Progenitor cell of endocrine pancreas (in vitro differentiated cells): Measurements from ENCODE around the gene TMEM129. TPM values are rescaled to one million over a fixed set of nuclear protein-coding genes. Genes with fewer than 3 reads are reported as not detected.

Experiments
- DNase-seq: peaks from one replicate; pipeline ENCODE4 v3.0.0; 2021; ENCODE audit warnings: low spot score; ENCODE audit not compliant: unreplicated experiment
- H3K27ac Mint-ChIP-seq: 2 replicates; pipeline ENCODE4 v1.8.0; 2021; ENCODE audit warnings: mild to moderate bottlenecking, moderate library complexity, mixed read lengths
- H3K27me3 Mint-ChIP-seq: 2 replicates; pipeline ENCODE4 v1.8.0; 2021; ENCODE audit warnings: mixed read lengths
- H3K36me3 Mint-ChIP-seq: 2 replicates; pipeline ENCODE4 v1.8.0; 2022; ENCODE audit warnings: mixed read lengths; ENCODE audit not compliant: insufficient read depth
- H3K4me1 Mint-ChIP-seq: 2 replicates; pipeline ENCODE4 v1.8.0; 2021; ENCODE audit warnings: low read depth, mixed read lengths
- H3K4me3 Mint-ChIP-seq: 2 replicates; pipeline ENCODE4 v1.8.0; 2021; ENCODE audit warnings: low read depth, mild to moderate bottlenecking, moderate library complexity, mixed read lengths
- H3K9me3 Mint-ChIP-seq: 2 replicates; pipeline ENCODE4 v1.8.0; 2021; ENCODE audit warnings: low read depth, mixed read lengths
- total RNA-seq: library from RNA; stranded (reverse); gene quantifications from 2 replicates; pipeline ENCODE4 v1.2.1, GENCODE V29; 2021
- TF ChIP-seq, protein P1 (sequence below): fragments of 200-600 bp; sonication (generic); IDR thresholded peaks from one replicate; pipeline ENCODE4 v1.5.0; 2021; ENCODE audit warnings: antibody characterized with exemption, mild to moderate bottlenecking; ENCODE audit not compliant: unreplicated experiment

TMEM129 gene
- total RNA-seq, 1 donor from 2014 or later, result 30.0 TPM

DNA sequence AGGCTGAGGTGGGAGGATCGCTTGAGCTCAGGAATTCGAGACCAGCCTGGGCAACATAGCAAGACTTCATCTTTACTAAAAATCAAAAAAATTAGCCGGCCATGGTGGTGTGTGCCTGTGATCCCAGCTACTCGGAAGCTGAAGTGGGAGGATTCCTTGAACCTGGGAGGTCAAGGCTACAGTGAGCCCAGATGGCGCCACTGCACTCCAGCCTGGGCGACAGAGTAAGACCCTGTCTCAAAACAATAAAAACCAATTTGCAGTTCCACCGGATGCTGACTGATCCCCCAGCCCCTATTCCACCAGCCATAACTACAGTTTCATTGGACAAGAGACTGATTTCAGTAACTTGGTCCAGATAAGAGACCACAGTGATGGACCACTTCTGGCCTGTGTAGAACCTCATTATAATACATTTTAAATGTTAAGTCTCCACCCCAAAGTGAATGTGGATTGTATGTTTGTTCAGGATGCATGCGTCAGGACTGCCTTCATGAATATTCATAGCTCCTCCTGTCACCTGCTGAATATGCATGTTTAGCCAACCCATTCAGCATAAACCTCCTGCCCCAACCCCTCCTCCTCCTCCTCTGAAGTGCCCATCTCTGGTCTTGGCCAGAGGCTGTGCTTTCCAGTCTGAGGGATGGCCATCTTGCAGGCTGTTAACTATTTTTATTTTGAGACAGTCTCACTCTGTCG, 6.7 kb downstream of the TMEM129 start:
- H3K4me3 Mint-ChIP-seq, result peak overlapping the region; percentile 93
- no peaks in the 10 kb centered on the region for H3K9me3 Mint-ChIP-seq
- TF ChIP-seq, protein P1, sequence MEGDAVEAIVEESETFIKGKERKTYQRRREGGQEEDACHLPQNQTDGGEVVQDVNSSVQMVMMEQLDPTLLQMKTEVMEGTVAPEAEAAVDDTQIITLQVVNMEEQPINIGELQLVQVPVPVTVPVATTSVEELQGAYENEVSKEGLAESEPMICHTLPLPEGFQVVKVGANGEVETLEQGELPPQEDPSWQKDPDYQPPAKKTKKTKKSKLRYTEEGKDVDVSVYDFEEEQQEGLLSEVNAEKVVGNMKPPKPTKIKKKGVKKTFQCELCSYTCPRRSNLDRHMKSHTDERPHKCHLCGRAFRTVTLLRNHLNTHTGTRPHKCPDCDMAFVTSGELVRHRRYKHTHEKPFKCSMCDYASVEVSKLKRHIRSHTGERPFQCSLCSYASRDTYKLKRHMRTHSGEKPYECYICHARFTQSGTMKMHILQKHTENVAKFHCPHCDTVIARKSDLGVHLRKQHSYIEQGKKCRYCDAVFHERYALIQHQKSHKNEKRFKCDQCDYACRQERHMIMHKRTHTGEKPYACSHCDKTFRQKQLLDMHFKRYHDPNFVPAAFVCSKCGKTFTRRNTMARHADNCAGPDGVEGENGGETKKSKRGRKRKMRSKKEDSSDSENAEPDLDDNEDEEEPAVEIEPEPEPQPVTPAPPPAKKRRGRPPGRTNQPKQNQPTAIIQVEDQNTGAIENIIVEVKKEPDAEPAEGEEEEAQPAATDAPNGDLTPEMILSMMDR, result no peak
- peaks cover 9% of the 10 kb centered on the region for H3K36me3 Mint-ChIP-seq
- no peaks in the 10 kb centered on the region for H3K27me3 Mint-ChIP-seq
- H3K27ac Mint-ChIP-seq, result no peak overlapping the region
- DNase-seq, result no peak
- H3K4me1 Mint-ChIP-seq, result peaks cover 25% of the 10 kb centered on the region

DNA sequence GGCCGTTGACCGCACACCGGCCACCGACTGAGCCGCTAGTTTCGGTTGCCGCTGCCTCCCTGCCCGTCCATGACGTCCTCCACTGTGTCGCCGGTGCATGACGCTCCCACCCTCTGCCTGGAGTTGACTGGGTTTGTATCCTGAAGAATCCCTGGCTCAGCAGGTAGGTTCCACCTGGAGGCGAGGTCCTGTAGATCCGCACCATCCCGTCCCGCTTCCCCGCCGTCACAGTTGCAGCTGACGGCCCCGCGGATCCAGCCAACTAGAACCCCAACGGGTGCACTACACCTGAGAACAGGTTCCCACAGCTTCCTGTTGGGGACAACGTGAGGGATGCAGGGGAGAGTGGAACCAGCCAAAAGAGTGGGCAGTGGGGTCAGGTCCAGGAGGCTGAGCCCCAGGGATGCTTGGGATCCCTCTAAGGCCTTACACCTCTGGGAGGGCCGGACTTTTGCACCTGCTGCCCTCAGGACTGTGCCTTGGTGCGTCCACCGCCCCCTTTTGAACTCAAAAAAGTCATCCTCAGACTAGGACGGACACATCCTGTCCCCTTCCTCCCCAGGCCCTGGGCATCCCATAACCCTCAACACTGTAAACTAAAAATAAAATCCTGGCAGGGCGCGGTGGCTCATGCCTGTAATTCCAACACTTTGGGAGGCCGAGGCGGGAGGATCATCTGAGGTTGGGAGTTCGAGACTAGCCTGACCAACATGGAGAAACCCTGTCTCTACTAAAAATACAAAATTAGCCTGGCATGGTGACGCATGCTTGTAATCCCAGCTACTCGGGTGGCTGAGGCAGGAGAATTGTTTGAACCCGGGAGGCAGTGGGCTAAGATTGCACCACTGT, 7.9 kb downstream of the TMEM129 start:
- H3K27ac Mint-ChIP-seq, result peak overlapping the region; percentile 97
- peaks cover 36% of the 10 kb centered on the region for H3K4me1 Mint-ChIP-seq
- H3K36me3 Mint-ChIP-seq, result peaks cover 10% of the 10 kb centered on the region
- no peak for DNase-seq
- H3K27me3 Mint-ChIP-seq, result no peaks in the 10 kb centered on the region
- TF ChIP-seq, protein P1, result no peak
- H3K9me3 Mint-ChIP-seq, result no peaks in the 10 kb centered on the region
- H3K4me3 Mint-ChIP-seq, result peak overlapping the region; percentile 93

DNA sequence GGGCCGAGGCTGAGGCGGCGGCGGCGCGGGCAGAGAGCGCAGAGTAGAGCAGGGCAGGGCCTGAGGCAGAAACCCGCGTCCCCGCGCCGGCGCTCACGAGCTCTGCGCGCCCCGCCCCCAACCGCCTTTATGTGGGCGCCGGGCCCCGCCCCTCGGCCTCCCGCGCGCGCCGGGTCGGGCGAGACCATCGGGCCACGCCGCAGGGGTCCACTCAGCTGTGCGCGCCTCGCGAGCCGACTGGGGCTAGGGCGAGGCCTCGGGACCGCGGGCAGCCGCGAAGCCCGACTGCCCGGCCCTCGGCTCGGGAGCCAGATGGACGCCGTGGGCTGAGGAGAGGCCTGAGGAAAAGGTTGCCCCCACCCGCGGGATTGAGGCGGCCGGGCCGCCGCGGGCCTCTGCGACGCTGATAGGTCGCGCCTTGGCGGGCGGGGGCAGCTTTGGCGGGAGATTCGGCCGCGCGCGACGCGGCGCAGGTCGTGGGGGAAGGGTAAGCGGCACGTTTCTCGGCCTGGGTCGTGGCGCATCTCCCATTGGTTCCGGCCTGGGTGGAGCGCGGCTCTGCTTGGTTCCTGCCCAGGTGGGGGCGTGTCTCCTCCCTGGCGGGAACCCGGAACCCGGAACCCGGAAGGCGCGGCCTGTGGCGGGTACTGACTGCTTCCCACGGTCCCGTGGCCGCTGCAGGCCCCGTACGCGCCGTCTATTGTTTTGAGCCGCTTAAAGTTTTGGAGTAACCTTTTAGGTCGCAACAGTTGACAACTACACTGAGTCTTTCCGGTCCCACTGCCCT, 8.7 kb downstream of the TMEM129 start, which contains the start of gene SLBP:
SLBP (minus strand) TSS at position 104 of the 787 bp plus-strand sequence. CDS start 131 bp downstream, outside the sequence.
- H3K4me3 Mint-ChIP-seq, result peak within 1 kb of the TSS; percentile 95
- TF ChIP-seq, protein P1, result no peak
- no peaks in the 10 kb centered on the region for H3K9me3 Mint-ChIP-seq
- peaks cover 38% of the 10 kb centered on the region for H3K4me1 Mint-ChIP-seq
- peaks cover 13% of the 10 kb centered on the region for H3K36me3 Mint-ChIP-seq
- peak; percentile 92 for DNase-seq
- no peaks in the 10 kb centered on the region for H3K27me3 Mint-ChIP-seq
- H3K27ac Mint-ChIP-seq, result peak within 1 kb of the TSS; percentile 97

DNA sequence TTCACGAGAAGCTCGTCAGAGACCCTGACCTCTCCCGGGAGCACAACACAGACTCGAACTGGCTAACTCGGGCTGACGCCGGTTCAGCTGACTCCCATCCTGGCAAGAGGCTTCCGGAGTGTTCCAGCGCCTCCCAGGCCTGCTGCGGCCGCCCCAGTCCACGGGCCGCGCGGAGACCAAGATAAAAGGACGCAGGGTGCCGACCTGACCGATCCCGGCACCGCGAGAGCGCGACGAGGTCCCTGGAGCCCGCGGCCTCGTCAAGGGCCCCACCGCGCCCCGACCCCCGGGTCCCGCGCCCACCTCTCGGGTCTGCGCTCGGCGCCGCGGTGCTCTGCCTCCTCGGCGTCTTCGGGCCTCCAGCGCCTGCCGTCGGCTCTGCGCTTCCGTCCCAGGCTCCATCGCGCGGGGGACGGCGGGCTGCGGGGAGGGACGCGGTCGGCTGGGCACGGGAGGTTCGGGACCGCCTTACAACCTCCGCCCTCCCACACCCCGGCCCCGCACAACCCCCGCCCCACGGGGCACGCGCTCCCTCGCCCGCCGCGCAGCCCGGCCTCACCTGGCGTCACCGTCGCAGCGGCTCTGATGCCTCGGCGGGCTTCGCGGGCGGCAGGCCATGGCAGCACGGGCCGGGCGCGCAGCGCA, 9.4 kb downstream of the TMEM129 start:
- TF ChIP-seq, protein P1, result no peak
- Mint-ChIP-seq H3K4me3 (peak overlapping the region; percentile 95), H3K27me3 (no peaks in the 10 kb centered on the region), H3K4me1 (peaks cover 38% of the 10 kb centered on the region), H3K36me3 (peaks cover 13% of the 10 kb centered on the region), H3K9me3 (no peaks in the 10 kb centered on the region), H3K27ac (peak overlapping the region; percentile 96)
- no peak for DNase-seq
